H9 (cell line): Measurements from ENCODE around the gene GRAMD1B. TPM values are rescaled to one million over a fixed set of nuclear protein-coding genes. Genes with fewer than 3 reads are reported as not detected.

Experiments
- DNase-seq: peaks from one replicate; pipeline ENCODE4 v3.0.0-alpha.2; 2017
- H2AFZ ChIP-seq: one replicate; pipeline ENCODE4 v1.6.1; 2013; ENCODE audit warnings: mild to moderate bottlenecking, low read length, control low read depth, moderate library complexity
- H2AK5ac ChIP-seq: 2 replicates; pipeline ENCODE4 v1.6.1; 2013; ENCODE audit warnings: low read length, control low read depth, mixed read lengths; ENCODE audit not compliant: insufficient read length
- H2BK120ac ChIP-seq: one replicate; pipeline ENCODE4 v1.6.1; 2013; ENCODE audit warnings: low read depth, mild to moderate bottlenecking, low read length, control low read depth, inconsistent platforms; ENCODE audit not compliant: poor library complexity, severe bottlenecking
- H2BK12ac ChIP-seq: 2 replicates; pipeline ENCODE4 v1.6.1; 2013; ENCODE audit warnings: low read length, control low read depth, mixed read lengths, low read depth; ENCODE audit not compliant: insufficient read length
- H2BK15ac ChIP-seq: 2 replicates; pipeline ENCODE4 v1.6.1; 2013; ENCODE audit warnings: low read depth, low read length, control low read depth
- H2BK20ac ChIP-seq: one replicate; pipeline ENCODE4 v1.6.1; 2013; ENCODE audit warnings: low read depth, mild to moderate bottlenecking, low read length, control low read depth, inconsistent platforms; ENCODE audit not compliant: poor library complexity, severe bottlenecking
- H2BK5ac ChIP-seq: 2 replicates; pipeline ENCODE4 v1.6.1; 2013; ENCODE audit warnings: low read length, control low read depth, mixed read lengths; ENCODE audit not compliant: insufficient read length
- H3K14ac ChIP-seq: 2 replicates; pipeline ENCODE4 v1.6.1; 2013; ENCODE audit warnings: low read length, control low read depth; ENCODE audit not compliant: insufficient read depth
- H3K18ac ChIP-seq: 2 replicates; pipeline ENCODE4 v1.6.1; 2013; ENCODE audit warnings: low read depth, mild to moderate bottlenecking, mixed read lengths, low read length, control low read depth; ENCODE audit not compliant: insufficient read length
- H3K23ac ChIP-seq: 2 replicates; pipeline ENCODE4 v1.6.1; 2013; ENCODE audit warnings: low read length, control low read depth, mixed read lengths, low read depth; ENCODE audit not compliant: insufficient read length
- H3K23me2 ChIP-seq: 2 replicates; pipeline ENCODE4 v1.6.1; 2013; ENCODE audit warnings: low read depth, mild to moderate bottlenecking, mixed read lengths, low read length, control low read depth; ENCODE audit not compliant: insufficient read length, poor library complexity, severe bottlenecking
- H3K27ac ChIP-seq: 2 replicates; pipeline ENCODE4 v1.5.1; 2013; ENCODE audit warnings: low read length, control low read depth, mixed read lengths, low read depth; ENCODE audit not compliant: insufficient read length
- H3K27me3 ChIP-seq: 2 replicates; pipeline ENCODE4 v1.6.1; 2013; ENCODE audit warnings: low read length, control low read depth, inconsistent platforms; ENCODE audit not compliant: insufficient read depth
- H3K4ac ChIP-seq: 2 replicates; pipeline ENCODE4 v1.6.1; 2013; ENCODE audit warnings: low read depth, mild to moderate bottlenecking, control low read depth, inconsistent platforms, low read length, moderate library complexity
- H3K4me1 ChIP-seq: 2 replicates; pipeline ENCODE4 v1.6.1; 2013; ENCODE audit warnings: low read length, control low read depth, inconsistent platforms; ENCODE audit not compliant: insufficient read depth
- H3K4me2 ChIP-seq: 2 replicates; pipeline ENCODE4 v1.6.1; 2013; ENCODE audit warnings: low read length, control low read depth, mixed read lengths; ENCODE audit not compliant: insufficient read length, insufficient read depth
- H3K56ac ChIP-seq: 2 replicates; pipeline ENCODE4 v1.6.1; 2013; ENCODE audit warnings: low read depth, mild to moderate bottlenecking, mixed read lengths, low read length, control low read depth; ENCODE audit not compliant: insufficient read length
- H3K79me1 ChIP-seq: 2 replicates; pipeline ENCODE4 v1.6.1; 2013; ENCODE audit warnings: low read depth, mild to moderate bottlenecking, moderate library complexity, low read length, control low read depth, inconsistent platforms; ENCODE audit not compliant: insufficient read depth, poor library complexity, severe bottlenecking
- H3K79me2 ChIP-seq: 2 replicates; pipeline ENCODE4 v1.6.1; 2013; ENCODE audit warnings: low read length, control low read depth, inconsistent platforms; ENCODE audit not compliant: insufficient read depth
- H3K9ac ChIP-seq: 2 replicates; pipeline ENCODE4 v1.6.1; 2013; ENCODE audit warnings: low read length, control low read depth, mixed read lengths; ENCODE audit not compliant: insufficient read length; ENCODE audit errors: extremely low read depth
- H3K9me3 ChIP-seq: one replicate; pipeline ENCODE4 v1.6.1; 2013; ENCODE audit warnings: low read depth, low read length, inconsistent platforms; ENCODE audit not compliant: control insufficient read depth
- H3T11ph ChIP-seq: one replicate; pipeline ENCODE4 v1.6.1; 2013; ENCODE audit warnings: mild to moderate bottlenecking, low read length, control low read depth, inconsistent platforms
- H4K20me1 ChIP-seq: one replicate; pipeline ENCODE4 v1.6.1; 2013; ENCODE audit not compliant: control insufficient read depth, insufficient read length, insufficient read depth
- H4K5ac ChIP-seq: 2 replicates; pipeline ENCODE4 v1.6.1; 2013; ENCODE audit warnings: low read depth, mild to moderate bottlenecking, mixed read lengths, low read length, control low read depth; ENCODE audit not compliant: insufficient read length
- H4K8ac ChIP-seq: replicated peaks from 2 replicates; pipeline ENCODE4 v1.6.1; 2013; ENCODE audit warnings: low read length, control low read depth, mixed read lengths, low read depth; ENCODE audit not compliant: insufficient read length
- H4K91ac ChIP-seq: 2 replicates; pipeline ENCODE4 v1.6.1; 2013; ENCODE audit warnings: low read depth, mild to moderate bottlenecking, moderate library complexity, mixed read lengths, low read length, control low read depth; ENCODE audit not compliant: insufficient read length
- H3K27ac Mint-ChIP-seq, 3 experiments: 2 replicates in 2 of 3; 3 replicates in 1 of 3; pipeline ENCODE4 v1.8.0; 2020 to 2021; ENCODE audit warnings: mixed read lengths in 3 of 3, mild to moderate bottlenecking in 1 of 3, moderate library complexity in 1 of 3
- H3K27me3 Mint-ChIP-seq: 2 replicates; pipeline ENCODE4 v1.8.0; 2021; ENCODE audit warnings: low read depth, mild to moderate bottlenecking, moderate library complexity, mixed read lengths
- H3K36me3 Mint-ChIP-seq, 3 experiments: 2 replicates in 2 of 3; 3 replicates in 1 of 3; pipeline ENCODE4 v1.8.0; 2020 to 2021; ENCODE audit warnings: low read depth in 3 of 3, mixed read lengths in 3 of 3; ENCODE audit not compliant: insufficient read depth in 1 of 3
- H3K4me1 Mint-ChIP-seq, 2 experiments: 2 replicates each; pipeline ENCODE4 v1.8.0; 2020; ENCODE audit warnings: mixed read lengths in 2 of 2
- H3K4me3 Mint-ChIP-seq, 2 experiments: 2 replicates in 1 of 2; 3 replicates in 1 of 2; pipeline ENCODE4 v1.8.0; 2020 to 2021; ENCODE audit warnings: mild to moderate bottlenecking in 2 of 2, mixed read lengths in 2 of 2, moderate library complexity in 1 of 2
- H3K9me3 Mint-ChIP-seq, 2 experiments: 2 replicates in 1 of 2; 3 replicates in 1 of 2; pipeline ENCODE4 v1.8.0; 2020; ENCODE audit warnings: mild to moderate bottlenecking in 2 of 2, mixed read lengths in 2 of 2, moderate library complexity in 1 of 2
- CTCF ChIP-seq: fragments of 200-600 bp; sonication (generic); conservative IDR thresholded peaks from 3 replicates; pipeline ENCODE4 v1.8.0; 2021; ENCODE audit warnings: antibody characterized with exemption, mild to moderate bottlenecking
- WGBS: extraction: QIAGEN DNeasy Blood & Tissue Kit; methylation state at CpG from one replicate; pipeline ENCODE4 v1.1.7; 2013; ENCODE audit warnings: missing lambda C conversion rate, low lambda C conversion rate, mixed read lengths; ENCODE audit not compliant: insufficient read length; ENCODE audit errors: extremely low coverage; 5-methylcytosine and 5-hydroxymethylcytosine counted together
- total RNA-seq: library from RNA; stranded (reverse); gene quantifications from 2 replicates; pipeline ENCODE4 v1.2.1, GENCODE V29; 2021

GRAMD1B gene
- total RNA-seq, 1 experiment from 2014 or later: 25.9 TPM

GRCh38 chr11:123479048-123479837 is 49.2 kb downstream of the GRAMD1B start:
- no peak overlapping the region for H3K4me3 Mint-ChIP-seq
- Histone ChIP-seq H4K8ac (no peak overlapping the region), H3K79me1 (no peaks in the 10 kb centered on the region), H3K4me1 (peaks cover 2% of the 10 kb centered on the region; the same call in 1 of the 2 replicates), H3K18ac (no peak overlapping the region), H2BK20ac (no peak overlapping the region), H4K5ac (no peak overlapping the region), H4K20me1 (no peaks in the 10 kb centered on the region), H3K27ac (no peak overlapping the region), H3K56ac (no peak overlapping the region), H3K4ac (no peak overlapping the region), H3K9ac (no peak overlapping the region), H3K14ac (no peak overlapping the region), H2AFZ (no peak overlapping the region), H2BK15ac (no peak overlapping the region; the same call in 1 of the 2 replicates), H2BK12ac (no peak overlapping the region), H2BK120ac (no peak overlapping the region), H3T11ph (no peak overlapping the region), H3K9me3 (no peaks in the 10 kb centered on the region), H3K23ac (no peak overlapping the region), H3K23me2 (no peaks in the 10 kb centered on the region), H2AK5ac (no peak overlapping the region), H2BK5ac (no peak overlapping the region), H3K4me2 (no peak overlapping the region), H3K79me2 (no peaks in the 10 kb centered on the region), H3K27me3 (no peaks in the 10 kb centered on the region), H4K91ac (no peak overlapping the region)
- H3K36me3 Mint-ChIP-seq: peaks cover 0 to 22% (median 19%) of the 10 kb centered on the region in 3 experiments; a peak in 4 of 7 replicates
- no peaks in the 10 kb centered on the region for H3K27me3 Mint-ChIP-seq
- no CpG with 5 or more reads among the region's 12 CpGs for WGBS
- peak overlapping the region in 1 of 3 experiments; percentile 7; a peak in 1 of 7 replicates for H3K27ac Mint-ChIP-seq
- no peak for TF ChIP-seq CTCF
- H3K9me3 Mint-ChIP-seq: no peaks in the 10 kb centered on the region
- no peak for DNase-seq
- peaks cover 50 to 52% of the 10 kb centered on the region in 2 experiments for H3K4me1 Mint-ChIP-seq
